WERI-Rb-1 (cell line): Measurements from ENCODE around the gene KIF13A.

Experiments used
- DNase-seq: peaks from one replicate; pipeline ENCODE4 v3.0.0-alpha.2; 2020
- H3K27ac ChIP-seq: fragments of 250-450 bp; sonication (Bioruptor Pico); 2 replicates; pipeline ENCODE4 v1.5.1; 2020; ENCODE audit warnings: mild to moderate bottlenecking, moderate library complexity
- H3K27me3 ChIP-seq: fragments of 250-450 bp; sonication (Bioruptor Pico); 2 replicates; pipeline ENCODE4 v1.5.1; 2021; ENCODE audit warnings: mild to moderate bottlenecking, low read depth, moderate library complexity; ENCODE audit not compliant: insufficient read depth, severe bottlenecking
- H3K36me3 ChIP-seq: fragments of 250-450 bp; sonication (Bioruptor Pico); 2 replicates; pipeline ENCODE4 v1.5.1; 2020; ENCODE audit warnings: mild to moderate bottlenecking, moderate library complexity
- H3K4me3 ChIP-seq: 2 replicates; pipeline ENCODE4 v1.5.1; 2011; ENCODE audit warnings: low read depth, mild to moderate bottlenecking, control low read depth, low read length
- H3K9me3 ChIP-seq: fragments of 250-450 bp; sonication (Bioruptor Pico); 2 replicates; pipeline ENCODE4 v1.5.1; 2021; ENCODE audit warnings: mild to moderate bottlenecking, moderate library complexity; ENCODE audit not compliant: severe bottlenecking
- CTCF ChIP-seq: IDR thresholded peaks from 2 replicates; pipeline ENCODE4 v1.5.1; 2011; ENCODE audit warnings: low read depth, mild to moderate bottlenecking, control low read depth, inconsistent platforms, low read length

The KIF13A gene

GRCh38 chr6:17867880-17868279 lies 119.6 kb downstream of the KIF13A start:
- H3K9me3 ChIP-seq: no peaks in the 10 kb centered on the region
- no peaks in the 10 kb centered on the region for H3K27me3 ChIP-seq
- peak overlapping the region; percentile 60 for H3K27ac ChIP-seq
- peaks cover 2% of the 10 kb centered on the region; the same call in 1 of the 2 replicates for H3K36me3 ChIP-seq
- H3K4me3 ChIP-seq: no peak overlapping the region
- DNase-seq: peak; percentile 32
- no peak for TF ChIP-seq CTCF

- Histone ChIP-seq H3K9me3 (no peaks in the 10 kb centered on the region), H3K27ac (no peak overlapping the region), H3K27me3 (no peaks in the 10 kb centered on the region), H3K36me3 (peaks cover 2% of the 10 kb centered on the region; the same call in 1 of the 2 replicates), H3K4me3 (no peak overlapping the region)
- no peak for TF ChIP-seq CTCF
- DNase-seq: no peak
Observed at GRCh38 chr6:17866876-17867444, 120.5 kb downstream of the KIF13A start.

- no peaks in the 10 kb centered on the region for H3K27me3 ChIP-seq
- H3K36me3 ChIP-seq: no peaks in the 10 kb centered on the region
- no peak for DNase-seq
- TF ChIP-seq CTCF: no peak
- no peak overlapping the region for H3K27ac ChIP-seq
- H3K4me3 ChIP-seq: no peak overlapping the region
- H3K9me3 ChIP-seq: no peaks in the 10 kb centered on the region
Observed at GRCh38 chr6:17865798-17866725, 121.4 kb downstream of the KIF13A start.

GRCh38 chr6:17865243-17865642 lies 122.2 kb downstream of the KIF13A start:
- no peak overlapping the region for H3K27ac ChIP-seq
- H3K36me3 ChIP-seq: no peaks in the 10 kb centered on the region
- no peak for TF ChIP-seq CTCF
- no peaks in the 10 kb centered on the region for H3K9me3 ChIP-seq
- H3K4me3 ChIP-seq: no peak overlapping the region
- H3K27me3 ChIP-seq: no peaks in the 10 kb centered on the region
- DNase-seq: no peak

- Histone ChIP-seq H3K36me3 (no peaks in the 10 kb centered on the region), H3K27me3 (no peaks in the 10 kb centered on the region), H3K9me3 (no peaks in the 10 kb centered on the region), H3K4me3 (no peak overlapping the region), H3K27ac (no peak overlapping the region)
- no peak for TF ChIP-seq CTCF
- no peak for DNase-seq
Observed at GRCh38 chr6:17863901-17864754, 123.3 kb downstream of the KIF13A start.
